GM21723 (cell line): ENCODE results near the gene CTNNA3.

Experiments
- ATAC-seq: cut with Tn5 transposase; IDR thresholded peaks from one replicate; pipeline ENCODE4 v1.9.1; 2021; ENCODE audit warnings: mild to moderate bottlenecking, moderate library complexity; ENCODE audit not compliant: unreplicated experiment

Gene CTNNA3

GRCh38 chr10:66586897-66587679 lies 1108.9 kb downstream of the CTNNA3 start:
- ATAC-seq, result no peak

GRCh38 chr10:66586073-66586472 lies 1109.9 kb downstream of the CTNNA3 start:
- no peak for ATAC-seq

GRCh38 chr10:66575251-66575855 lies 1120.6 kb downstream of the CTNNA3 start:
- no peak for ATAC-seq

GRCh38 chr10:66572700-66573099 lies 1123.3 kb downstream of the CTNNA3 start:
- ATAC-seq, result no peak

GRCh38 chr10:66565999-66566398 lies 1130.0 kb downstream of the CTNNA3 start:
- ATAC-seq, result no peak

GRCh38 chr10:66564287-66564686 lies 1131.7 kb downstream of the CTNNA3 start:
- no peak for ATAC-seq

GRCh38 chr10:66555061-66555460 lies 1140.9 kb downstream of the CTNNA3 start:
- ATAC-seq, result no peak

- ATAC-seq, result no peak
These were observed 1143.7 kb downstream of the CTNNA3 start for GRCh38 chr10:66552331-66552730.

GRCh38 chr10:66550351-66550750 lies 1145.6 kb downstream of the CTNNA3 start:
- ATAC-seq, result no peak

- ATAC-seq, result no peak
These were observed 1157.1 kb downstream of the CTNNA3 start for GRCh38 chr10:66538908-66539307.

GRCh38 chr10:66538371-66538770 lies 1157.6 kb downstream of the CTNNA3 start:
- no peak for ATAC-seq

GRCh38 chr10:66537186-66537585 lies 1158.8 kb downstream of the CTNNA3 start:
- no peak for ATAC-seq

GRCh38 chr10:66535439-66535838 lies 1160.6 kb downstream of the CTNNA3 start:
- ATAC-seq, result no peak

GRCh38 chr10:66534866-66535265 lies 1161.1 kb downstream of the CTNNA3 start:
- ATAC-seq, result no peak

GRCh38 chr10:66521506-66521905 lies 1174.5 kb downstream of the CTNNA3 start:
- no peak for ATAC-seq

GRCh38 chr10:66519616-66520015 lies 1176.4 kb downstream of the CTNNA3 start:
- ATAC-seq, result no peak

GRCh38 chr10:66514666-66515065 lies 1181.3 kb downstream of the CTNNA3 start:
- ATAC-seq, result no peak

GRCh38 chr10:66513504-66513903 lies 1182.5 kb downstream of the CTNNA3 start:
- ATAC-seq, result no peak

GRCh38 chr10:66505003-66505657 lies 1190.9 kb downstream of the CTNNA3 start:
- no peak for ATAC-seq

- no peak for ATAC-seq
These were observed 1194.6 kb downstream of the CTNNA3 start for GRCh38 chr10:66501356-66501755.

GRCh38 chr10:66483966-66484365 lies 1212.0 kb downstream of the CTNNA3 start:
- no peak for ATAC-seq

GRCh38 chr10:66472156-66472555 lies 1223.8 kb downstream of the CTNNA3 start:
- ATAC-seq, result no peak
